GM12878 (cell line): ENCODE results near the gene REXO1. TPM values are rescaled to one million over a fixed set of nuclear protein-coding genes. Genes with fewer than 3 reads are reported as not detected.
A peak's percentile ranks its signal among the peaks of the same experiment; 100 is the strongest.

Experiments
- BCL11A ChIP-seq: IDR thresholded peaks from 2 replicates; pipeline ENCODE4 v1.6.1; 2011; ENCODE audit warnings: low read depth, low read length
- CHD2 ChIP-seq: IDR thresholded peaks from 2 replicates; pipeline ENCODE4 v1.6.1; 2011; ENCODE audit warnings: low read depth, low read length, improper control_type of control experiment, borderline replicate concordance
- CREM ChIP-seq: IDR thresholded peaks from 2 replicates; pipeline ENCODE4 v1.6.1; 2014; ENCODE audit warnings: antibody characterized with exemption, low read depth
- EP300 ChIP-seq, 2 experiments: fragments of 150-350 bp in 1 of 2; IDR thresholded peaks; 2 replicates each; pipeline ENCODE4 v1.6.1; 2011 to 2012; ENCODE audit warnings: low read depth in 2 of 2, low read length in 2 of 2, borderline replicate concordance in 1 of 2, improper control_type of control experiment in 1 of 2, inconsistent platforms in 1 of 2; ENCODE audit not compliant: control insufficient read depth in 1 of 2
- FOS ChIP-seq: IDR thresholded peaks from 3 replicates; pipeline ENCODE4 v1.6.1; 2011; ENCODE audit warnings: borderline replicate concordance; ENCODE audit not compliant: insufficient read length; ENCODE audit errors: extremely low read depth
- FOXM1 ChIP-seq: IDR thresholded peaks from 2 replicates; pipeline ENCODE4 v1.6.1; 2012; ENCODE audit warnings: low read depth, mild to moderate bottlenecking, inconsistent platforms, low read length, moderate library complexity
- GABPA ChIP-seq: IDR thresholded peaks from 2 replicates; pipeline ENCODE4 v1.6.1; 2014; ENCODE audit warnings: antibody characterized with exemption, low read depth, mild to moderate bottlenecking, inconsistent platforms
- HCFC1 ChIP-seq: fragments of 150-350 bp; IDR thresholded peaks from 2 replicates; pipeline ENCODE4 v1.6.1; 2014; ENCODE audit warnings: low read length
- MEF2B ChIP-seq: fragments of 450-650 bp; IDR thresholded peaks from 2 replicates; pipeline ENCODE4 v1.6.1; 2018; ENCODE audit warnings: mild to moderate bottlenecking, moderate library complexity; ENCODE audit not compliant: partially characterized antibody, poor library complexity, severe bottlenecking
- MTA2 ChIP-seq: fragments of 450-650 bp; IDR thresholded peaks from 2 replicates; pipeline ENCODE4 v1.6.1; 2016; ENCODE audit warnings: low read depth, mild to moderate bottlenecking, moderate library complexity
- POLR2AphosphoS2 ChIP-seq: IDR thresholded peaks from 2 replicates; pipeline ENCODE4 v1.6.1; 2011; ENCODE audit warnings: low read depth, mild to moderate bottlenecking, low read length, improper control_type of control experiment, moderate library complexity
- RAD51 ChIP-seq: fragments of 450-650 bp; IDR thresholded peaks from 2 replicates; pipeline ENCODE4 v1.6.1; 2016; ENCODE audit warnings: moderate library complexity, mild to moderate bottlenecking, inconsistent platforms
- RELA ChIP-seq: fragments of 450-650 bp; IDR thresholded peaks from 2 replicates; pipeline ENCODE4 v1.8.0; 2014; ENCODE audit warnings: borderline replicate concordance; ENCODE audit not compliant: partially characterized antibody
- SIX5 ChIP-seq: IDR thresholded peaks from 2 replicates; pipeline ENCODE4 v1.6.1; 2011; ENCODE audit warnings: mild to moderate bottlenecking, low read depth, low read length, moderate library complexity; ENCODE audit not compliant: severe bottlenecking
- SMC3 ChIP-seq: IDR thresholded peaks from 2 replicates; pipeline ENCODE4 v1.6.1; 2011; ENCODE audit warnings: low read length, improper control_type of control experiment, borderline replicate concordance
- STAT1 ChIP-seq: fragments of 450-650 bp; conservative IDR thresholded peaks from 2 replicates; pipeline ENCODE4 v1.6.1; 2014; ENCODE audit warnings: antibody characterized with exemption, mild to moderate bottlenecking
- TAF1 ChIP-seq: IDR thresholded peaks from 2 replicates; pipeline ENCODE4 v1.6.1; 2011; ENCODE audit warnings: mild to moderate bottlenecking, low read depth, low read length, borderline replicate concordance
- TARDBP ChIP-seq: IDR thresholded peaks from 2 replicates; pipeline ENCODE4 v1.6.1; 2016; ENCODE audit warnings: borderline replicate concordance
- TCF7 ChIP-seq: IDR thresholded peaks from 2 replicates; pipeline ENCODE4 v1.6.1; 2014; ENCODE audit warnings: antibody characterized with exemption, borderline replicate concordance
- ZNF274 ChIP-seq: IDR thresholded peaks from one replicate; pipeline ENCODE4 v1.8.0; 2011; ENCODE audit not compliant: insufficient read length, insufficient read depth
- ZZZ3 ChIP-seq: IDR thresholded peaks from 2 replicates; pipeline ENCODE4 v1.6.1; 2011; ENCODE audit warnings: low read depth; ENCODE audit not compliant: control insufficient read depth, insufficient read length
- polyA plus RNA-seq, 11 experiments: library from polyadenylated mRNA; depleted of rRNA in 4 of 11; unstranded in 6 of 11; stranded (reverse) in 5 of 11; fragments of >200 nt; fragmentation: Nextera tagmentation in 4 of 11; fragmentation: Illumina TruSeq in 1 of 11; extraction: Ambion mirVana in 4 of 11; extraction: Trizol in 1 of 11; gene quantifications; 1 replicate in 1 of 11; 2 replicates in 10 of 11; pipeline versions ENCODE4 v1.2.1 to v1.2.3, GENCODE V29; 2011 to 2016; ENCODE audit warnings: inconsistent platforms in 2 of 11, missing spikeins in 2 of 11, low read depth in 1 of 11
- total RNA-seq, 4 experiments: library from RNA; depleted of rRNA in 3 of 4; stranded (reverse); fragments of >200 nt in 3 of 4; fragmentation: Illumina TruSeq in 1 of 4; extraction: Trizol in 1 of 4; gene quantifications; 2 replicates each; pipeline versions ENCODE4 v1.2.1 to v1.2.3, GENCODE V29; 2013 to 2021
- TF ChIP-seq, protein P1 (sequence below): IDR thresholded peaks from 2 replicates; pipeline ENCODE4 v1.6.1; 2011; ENCODE audit warnings: low read depth, low read length, improper control_type of control experiment, borderline replicate concordance
- TF ChIP-seq, protein P2 (sequence below): IDR thresholded peaks from 2 replicates; pipeline ENCODE4 v1.6.1; 2012; ENCODE audit warnings: improper control_type of control experiment, low read depth, low read length; ENCODE audit not compliant: insufficient replicate concordance

REXO1 gene
- total and polyA plus RNA-seq, 10 of the 15 experiments (the other 5 are each of a cell fraction or from before 2014, with no cell fraction given), result 0.03 to 45.2 (median 8.4) TPM

DNA sequence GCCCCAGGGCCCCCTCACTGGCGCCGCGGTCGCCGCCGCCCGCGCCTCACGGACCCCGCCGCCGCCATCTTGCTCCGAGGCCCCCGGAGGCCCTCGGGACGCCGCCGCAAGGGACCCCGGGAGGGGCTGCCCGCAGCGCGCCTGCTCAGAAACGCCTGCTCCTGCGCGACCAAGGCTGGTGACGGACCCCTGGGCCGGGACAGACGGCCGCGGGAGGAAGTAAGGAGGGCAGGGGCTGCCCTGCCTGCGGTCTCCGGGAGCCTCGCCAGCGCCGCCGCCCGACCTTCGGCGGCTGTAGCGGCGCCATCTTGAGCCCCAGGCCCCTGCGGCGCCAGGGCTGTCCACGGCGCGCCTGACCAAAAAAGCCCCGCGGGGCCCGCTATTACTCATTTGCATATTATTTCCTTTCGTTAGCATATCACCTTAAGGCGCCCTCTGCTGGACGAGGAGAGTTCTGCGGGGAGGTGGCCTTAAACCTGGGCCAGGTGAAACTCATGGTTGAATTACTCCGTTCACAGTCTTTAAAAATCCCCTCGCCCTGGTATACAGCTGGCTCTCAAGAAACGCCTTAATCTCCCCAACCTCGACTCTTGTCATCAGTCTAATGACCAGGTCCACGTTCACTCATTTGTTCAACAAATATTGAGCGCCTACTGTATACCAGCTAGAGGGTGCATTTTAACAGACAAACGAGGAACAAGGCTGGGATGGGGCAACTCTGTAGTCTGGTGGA, at the start of gene REXO1 (continued):
- TF ChIP-seq TCF7 (no peak), TARDBP (no peak), FOS (no peak), RELA (peak; percentile 49), RAD51 (no peak), CREM (peak; percentile 46; the same call in 1 of the 2 replicates), TAF1 (peak; percentile 97), SIX5 (peak; percentile 59), POLR2AphosphoS2 (0 out of 2 replicates have a peak, but pooled peaks have one; percentile 45), ZZZ3 (no peak), HCFC1 (peak; percentile 78), MTA2 (no peak), FOXM1 (peak; percentile 61; the same call in 1 of the 2 replicates), STAT1 (peak; percentile 93), ZNF274 (no peak), CHD2 (no peak), BCL11A (no peak), EP300 (IDR thresholded peaks at IDR 0.05; ENCODE audit: borderline replicate concordance in 1 of 2, control insufficient read depth in 1 of 2, low read depth in 2 of 2, low read length in 2 of 2) (no peak), MEF2B (peak; percentile 61), SMC3 (peak; percentile 22; the same call in 1 of the 2 replicates), GABPA (no peak)
- TF ChIP-seq, protein P1, sequence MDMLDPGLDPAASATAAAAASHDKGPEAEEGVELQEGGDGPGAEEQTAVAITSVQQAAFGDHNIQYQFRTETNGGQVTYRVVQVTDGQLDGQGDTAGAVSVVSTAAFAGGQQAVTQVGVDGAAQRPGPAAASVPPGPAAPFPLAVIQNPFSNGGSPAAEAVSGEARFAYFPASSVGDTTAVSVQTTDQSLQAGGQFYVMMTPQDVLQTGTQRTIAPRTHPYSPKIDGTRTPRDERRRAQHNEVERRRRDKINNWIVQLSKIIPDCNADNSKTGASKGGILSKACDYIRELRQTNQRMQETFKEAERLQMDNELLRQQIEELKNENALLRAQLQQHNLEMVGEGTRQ, result no peak
- TF ChIP-seq, protein P2, sequence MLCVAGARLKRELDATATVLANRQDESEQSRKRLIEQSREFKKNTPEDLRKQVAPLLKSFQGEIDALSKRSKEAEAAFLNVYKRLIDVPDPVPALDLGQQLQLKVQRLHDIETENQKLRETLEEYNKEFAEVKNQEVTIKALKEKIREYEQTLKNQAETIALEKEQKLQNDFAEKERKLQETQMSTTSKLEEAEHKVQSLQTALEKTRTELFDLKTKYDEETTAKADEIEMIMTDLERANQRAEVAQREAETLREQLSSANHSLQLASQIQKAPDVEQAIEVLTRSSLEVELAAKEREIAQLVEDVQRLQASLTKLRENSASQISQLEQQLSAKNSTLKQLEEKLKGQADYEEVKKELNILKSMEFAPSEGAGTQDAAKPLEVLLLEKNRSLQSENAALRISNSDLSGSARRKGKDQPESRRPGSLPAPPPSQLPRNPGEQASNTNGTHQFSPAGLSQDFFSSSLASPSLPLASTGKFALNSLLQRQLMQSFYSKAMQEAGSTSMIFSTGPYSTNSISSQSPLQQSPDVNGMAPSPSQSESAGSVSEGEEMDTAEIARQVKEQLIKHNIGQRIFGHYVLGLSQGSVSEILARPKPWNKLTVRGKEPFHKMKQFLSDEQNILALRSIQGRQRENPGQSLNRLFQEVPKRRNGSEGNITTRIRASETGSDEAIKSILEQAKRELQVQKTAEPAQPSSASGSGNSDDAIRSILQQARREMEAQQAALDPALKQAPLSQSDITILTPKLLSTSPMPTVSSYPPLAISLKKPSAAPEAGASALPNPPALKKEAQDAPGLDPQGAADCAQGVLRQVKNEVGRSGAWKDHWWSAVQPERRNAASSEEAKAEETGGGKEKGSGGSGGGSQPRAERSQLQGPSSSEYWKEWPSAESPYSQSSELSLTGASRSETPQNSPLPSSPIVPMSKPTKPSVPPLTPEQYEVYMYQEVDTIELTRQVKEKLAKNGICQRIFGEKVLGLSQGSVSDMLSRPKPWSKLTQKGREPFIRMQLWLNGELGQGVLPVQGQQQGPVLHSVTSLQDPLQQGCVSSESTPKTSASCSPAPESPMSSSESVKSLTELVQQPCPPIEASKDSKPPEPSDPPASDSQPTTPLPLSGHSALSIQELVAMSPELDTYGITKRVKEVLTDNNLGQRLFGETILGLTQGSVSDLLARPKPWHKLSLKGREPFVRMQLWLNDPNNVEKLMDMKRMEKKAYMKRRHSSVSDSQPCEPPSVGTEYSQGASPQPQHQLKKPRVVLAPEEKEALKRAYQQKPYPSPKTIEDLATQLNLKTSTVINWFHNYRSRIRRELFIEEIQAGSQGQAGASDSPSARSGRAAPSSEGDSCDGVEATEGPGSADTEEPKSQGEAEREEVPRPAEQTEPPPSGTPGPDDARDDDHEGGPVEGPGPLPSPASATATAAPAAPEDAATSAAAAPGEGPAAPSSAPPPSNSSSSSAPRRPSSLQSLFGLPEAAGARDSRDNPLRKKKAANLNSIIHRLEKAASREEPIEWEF, result peak; percentile 25
